ENCODE data around the gene STK25.
"Not testable (repeated sequence)": the region's sequence is repeated elsewhere in the genome, so short reads cannot be mapped to it uniquely, and the experiment has no call there.

STK25 gene

DNA sequence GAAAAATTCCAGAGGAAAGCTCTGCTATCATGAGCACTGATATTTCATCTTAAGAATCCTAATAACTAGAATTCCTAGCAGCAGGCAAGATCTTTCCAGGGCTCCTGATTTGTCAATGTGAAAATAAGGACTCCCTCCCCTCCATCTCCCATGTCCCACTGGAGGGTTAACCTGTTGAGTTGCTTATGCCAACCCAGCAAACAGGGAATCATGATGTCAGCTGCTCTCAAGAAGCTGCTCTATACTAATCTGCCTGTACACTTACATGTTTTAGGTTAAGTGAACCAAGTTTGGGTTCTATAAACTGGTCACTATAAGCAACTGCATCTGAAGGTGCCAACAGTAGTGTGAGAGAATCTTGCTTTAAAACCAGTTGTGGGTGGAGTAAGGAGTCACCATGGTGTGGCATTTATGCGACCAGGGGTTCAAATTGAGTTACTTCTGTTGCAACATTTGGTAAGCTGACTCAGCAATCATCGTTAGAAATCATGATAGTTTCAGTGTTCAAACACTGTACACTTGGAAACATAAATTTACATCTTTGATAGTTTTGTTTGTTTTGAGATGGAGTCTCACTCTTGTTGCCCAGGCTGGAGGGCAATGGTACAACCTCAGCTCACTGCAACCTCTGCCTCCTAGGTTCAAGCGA is 53.4 kb downstream of the STK25 start:
- H3K9ac ChIP-seq = no peak overlapping the region
- no peaks in the 10 kb centered on the region for H3K4me1 ChIP-seq
- H2AFZ ChIP-seq = no peak overlapping the region
- H3K4me3 ChIP-seq (ENCODE audit: low read depth, low read length) = no peak overlapping the region
- TF ChIP-seq, protein P1, sequence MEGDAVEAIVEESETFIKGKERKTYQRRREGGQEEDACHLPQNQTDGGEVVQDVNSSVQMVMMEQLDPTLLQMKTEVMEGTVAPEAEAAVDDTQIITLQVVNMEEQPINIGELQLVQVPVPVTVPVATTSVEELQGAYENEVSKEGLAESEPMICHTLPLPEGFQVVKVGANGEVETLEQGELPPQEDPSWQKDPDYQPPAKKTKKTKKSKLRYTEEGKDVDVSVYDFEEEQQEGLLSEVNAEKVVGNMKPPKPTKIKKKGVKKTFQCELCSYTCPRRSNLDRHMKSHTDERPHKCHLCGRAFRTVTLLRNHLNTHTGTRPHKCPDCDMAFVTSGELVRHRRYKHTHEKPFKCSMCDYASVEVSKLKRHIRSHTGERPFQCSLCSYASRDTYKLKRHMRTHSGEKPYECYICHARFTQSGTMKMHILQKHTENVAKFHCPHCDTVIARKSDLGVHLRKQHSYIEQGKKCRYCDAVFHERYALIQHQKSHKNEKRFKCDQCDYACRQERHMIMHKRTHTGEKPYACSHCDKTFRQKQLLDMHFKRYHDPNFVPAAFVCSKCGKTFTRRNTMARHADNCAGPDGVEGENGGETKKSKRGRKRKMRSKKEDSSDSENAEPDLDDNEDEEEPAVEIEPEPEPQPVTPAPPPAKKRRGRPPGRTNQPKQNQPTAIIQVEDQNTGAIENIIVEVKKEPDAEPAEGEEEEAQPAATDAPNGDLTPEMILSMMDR (IDR thresholded peaks at IDR 0.05) = no peak
- H3K79me2 ChIP-seq = no peaks in the 10 kb centered on the region
- H3K9me3 ChIP-seq (ENCODE audit: control insufficient read depth, low read length) = no peaks in the 10 kb centered on the region
- H3K36me3 ChIP-seq (ENCODE audit: control insufficient read depth, insufficient read depth, low read length) = no peaks in the 10 kb centered on the region
- H3K4me2 ChIP-seq (ENCODE audit: low read length) = no peak overlapping the region
- no peak overlapping the region for H3K27ac ChIP-seq
- no peaks in the 10 kb centered on the region for H3K27me3 ChIP-seq (ENCODE audit: control insufficient read depth, insufficient read depth, low read length)

DNA sequence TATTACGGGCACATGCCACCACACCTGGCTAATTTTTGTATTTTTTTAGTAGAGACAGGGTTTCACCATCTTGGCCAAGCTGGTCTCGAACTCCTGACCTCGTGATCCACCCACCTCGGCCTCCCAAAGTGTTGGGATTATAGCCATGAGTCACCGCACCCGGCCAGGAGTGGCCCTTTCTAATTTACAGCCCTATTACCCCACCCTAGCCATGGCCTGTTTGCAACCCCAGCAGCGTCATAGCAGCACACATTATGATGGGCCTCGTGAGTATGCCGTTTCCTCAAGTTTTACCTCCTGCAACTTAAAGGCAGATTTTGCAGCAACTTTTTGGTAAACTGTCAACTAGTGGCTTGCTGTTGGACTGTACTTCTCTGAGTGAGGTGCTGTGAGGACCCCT is 54.5 kb downstream of the STK25 start:
- not testable (repeated sequence) for H3K27me3 ChIP-seq (ENCODE audit: control insufficient read depth, insufficient read depth, low read length); H3K4me3 ChIP-seq (ENCODE audit: low read depth, low read length); H3K9me3 ChIP-seq (ENCODE audit: control insufficient read depth, low read length); H2AFZ ChIP-seq; H3K4me2 ChIP-seq (ENCODE audit: low read length); H3K27ac ChIP-seq; H3K4me1 ChIP-seq; H3K79me2 ChIP-seq; H3K9ac ChIP-seq; H3K36me3 ChIP-seq (ENCODE audit: control insufficient read depth, insufficient read depth, low read length)

DNA sequence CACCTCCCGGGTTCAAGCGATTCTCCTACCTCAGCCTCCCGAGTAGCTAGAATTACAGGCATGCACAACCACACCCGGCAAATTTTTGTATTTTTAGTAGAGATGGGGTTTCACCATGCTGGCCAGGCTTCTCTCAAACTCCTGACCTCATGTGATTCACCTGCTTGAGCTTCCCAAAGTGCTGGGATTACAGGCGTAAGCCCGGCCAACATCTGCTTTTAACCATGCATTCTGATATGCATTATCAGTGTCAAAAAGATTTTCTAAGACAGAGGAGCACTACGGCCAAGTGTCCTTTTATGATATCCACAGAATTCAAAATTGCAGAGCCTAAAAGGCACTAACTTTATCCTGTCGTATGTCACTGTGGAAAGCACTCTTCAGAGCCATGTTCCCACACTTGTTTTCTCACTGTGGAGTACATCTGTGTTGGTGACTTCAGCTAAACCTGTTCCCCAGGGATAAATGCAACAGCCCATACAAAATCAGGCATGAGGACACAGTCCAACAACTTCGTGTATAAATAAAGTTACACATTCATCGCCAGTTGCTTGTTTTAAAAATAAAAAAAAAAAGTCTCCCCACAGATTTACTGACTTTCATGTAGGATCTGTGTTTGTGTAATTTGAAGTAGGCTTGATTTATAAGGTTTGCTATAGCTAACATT is 56.4 kb downstream of the STK25 start:
- H3K4me3 ChIP-seq (ENCODE audit: low read depth, low read length) = no peak overlapping the region
- no peaks in the 10 kb centered on the region for H3K9me3 ChIP-seq (ENCODE audit: control insufficient read depth, low read length)
- H3K4me2 ChIP-seq (ENCODE audit: low read length) = no peak overlapping the region
- no peak overlapping the region for H3K9ac ChIP-seq
- TF ChIP-seq, protein P1 (IDR thresholded peaks at IDR 0.05) = no peak
- H2AFZ ChIP-seq = no peak overlapping the region
- no peak overlapping the region for H3K27ac ChIP-seq
- H3K4me1 ChIP-seq = no peaks in the 10 kb centered on the region
- no peaks in the 10 kb centered on the region for H3K27me3 ChIP-seq (ENCODE audit: control insufficient read depth, insufficient read depth, low read length)
- no peaks in the 10 kb centered on the region for H3K79me2 ChIP-seq
- H3K36me3 ChIP-seq (ENCODE audit: control insufficient read depth, insufficient read depth, low read length) = no peaks in the 10 kb centered on the region

DNA sequence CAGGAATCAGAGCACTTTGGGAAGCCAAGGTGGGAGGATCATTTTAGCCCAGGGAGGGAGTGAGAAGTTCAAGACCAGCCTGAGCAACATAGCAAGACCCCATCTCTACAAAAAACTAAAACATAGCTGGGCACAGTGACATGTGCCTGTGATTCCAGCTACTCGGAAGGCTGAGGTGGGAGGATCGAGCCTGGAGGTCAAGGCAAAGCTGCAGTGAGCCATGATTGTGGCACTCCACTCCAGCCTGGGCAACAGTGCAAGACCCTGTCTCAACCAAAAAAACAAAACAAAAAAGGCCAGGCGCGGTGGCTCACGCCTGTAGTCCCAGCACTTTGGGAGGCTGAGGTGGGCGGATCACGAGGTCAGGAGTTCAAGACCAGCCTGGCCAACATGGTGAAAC is 58.3 kb downstream of the STK25 start:
- not testable (repeated sequence) for H3K9me3 ChIP-seq (ENCODE audit: control insufficient read depth, low read length); H3K4me1 ChIP-seq; H3K4me2 ChIP-seq (ENCODE audit: low read length); H3K4me3 ChIP-seq (ENCODE audit: low read depth, low read length); H3K79me2 ChIP-seq; H2AFZ ChIP-seq; H3K27ac ChIP-seq; H3K36me3 ChIP-seq (ENCODE audit: control insufficient read depth, insufficient read depth, low read length); H3K9ac ChIP-seq; H3K27me3 ChIP-seq (ENCODE audit: control insufficient read depth, insufficient read depth, low read length)

DNA sequence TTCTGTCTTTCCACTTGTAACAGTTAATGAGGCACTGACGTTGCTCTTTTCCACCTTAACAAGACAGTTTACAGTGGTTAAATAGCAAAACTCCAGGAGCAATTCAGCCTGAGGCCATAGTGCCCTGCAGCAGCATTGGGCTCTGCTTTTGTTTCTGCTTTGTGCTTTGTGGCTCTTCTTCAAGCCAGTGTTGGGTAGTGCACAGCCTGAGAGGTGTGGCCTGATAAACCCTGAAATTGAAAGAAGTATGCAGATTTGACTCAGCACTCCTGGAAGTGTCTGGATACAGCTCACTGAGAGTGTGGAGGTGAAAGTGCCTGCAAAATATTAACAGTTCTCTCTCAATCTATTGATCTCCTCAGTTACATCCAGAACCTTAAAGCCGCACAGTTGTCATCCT is 63.0 kb downstream of the STK25 start:
- Histone ChIP-seq H3K79me2 (peaks cover 7% of the 10 kb centered on the region), H3K4me3 (ENCODE audit: low read depth, low read length) (no peak overlapping the region), H3K4me2 (ENCODE audit: low read length) (no peak overlapping the region), H3K4me1 (no peaks in the 10 kb centered on the region), H3K27me3 (ENCODE audit: control insufficient read depth, insufficient read depth, low read length) (no peaks in the 10 kb centered on the region), H3K36me3 (ENCODE audit: control insufficient read depth, insufficient read depth, low read length) (no peaks in the 10 kb centered on the region), H3K9me3 (ENCODE audit: control insufficient read depth, low read length) (no peaks in the 10 kb centered on the region), H2AFZ (no peak overlapping the region), H3K27ac (no peak overlapping the region), H3K9ac (no peak overlapping the region)
- TF ChIP-seq, protein P1 (IDR thresholded peaks at IDR 0.05) = no peak

Data from parathyroid adenoma (tissue), 2 donors.